KG1 (cell line): ENCODE data around the gene PLXNA4.

Experiments used
- DNase-seq: peaks from one replicate; lab custom pipeline; 2025; lab: John Stamatoyannopoulos, UW

The PLXNA4 gene

GRCh38 chr7:132318352-132319318 lies 257.6 kb downstream of the PLXNA4 start:
- DNase-seq: peak; percentile 8

- no peak for DNase-seq
These were observed 258.4 kb downstream of the PLXNA4 start for GRCh38 chr7:132317701-132318351.

- DNase-seq: no peak
These were observed 263.7 kb downstream of the PLXNA4 start for GRCh38 chr7:132312531-132313055.

- DNase-seq: no peak
These were observed 264.5 kb downstream of the PLXNA4 start for GRCh38 chr7:132311733-132312132.

- no peak for DNase-seq
These were observed 267.0 kb downstream of the PLXNA4 start for GRCh38 chr7:132309102-132309805.

GRCh38 chr7:132307465-132307864 lies 268.8 kb downstream of the PLXNA4 start:
- no peak for DNase-seq

- DNase-seq: no peak
These were observed 275.5 kb downstream of the PLXNA4 start for GRCh38 chr7:132300599-132301277.

- DNase-seq: no peak
These were observed 277.5 kb downstream of the PLXNA4 start for GRCh38 chr7:132298790-132299189.

GRCh38 chr7:132296820-132297219 lies 279.4 kb downstream of the PLXNA4 start:
- DNase-seq: no peak

GRCh38 chr7:132295175-132295574 lies 281.1 kb downstream of the PLXNA4 start:
- no peak for DNase-seq

- no peak for DNase-seq
These were observed 283.5 kb downstream of the PLXNA4 start for GRCh38 chr7:132292803-132293202.

GRCh38 chr7:132291481-132291880 lies 284.8 kb downstream of the PLXNA4 start:
- DNase-seq: no peak

- DNase-seq: no peak
These were observed 286.2 kb downstream of the PLXNA4 start for GRCh38 chr7:132290021-132290420.

GRCh38 chr7:132286836-132287235 lies 289.4 kb downstream of the PLXNA4 start:
- DNase-seq: no peak

GRCh38 chr7:132280335-132280734 lies 295.9 kb downstream of the PLXNA4 start:
- no peak for DNase-seq

- no peak for DNase-seq
These were observed 296.6 kb downstream of the PLXNA4 start for GRCh38 chr7:132279718-132280117.

- DNase-seq: no peak
These were observed 299.1 kb downstream of the PLXNA4 start for GRCh38 chr7:132276976-132277725.

GRCh38 chr7:132276234-132276630 lies 300.0 kb downstream of the PLXNA4 start:
- DNase-seq: no peak

GRCh38 chr7:132275416-132276233 lies 300.6 kb downstream of the PLXNA4 start:
- no peak for DNase-seq

GRCh38 chr7:132272763-132273371 lies 303.4 kb downstream of the PLXNA4 start:
- no peak for DNase-seq
